K562 (cell line): Measurements from ENCODE around the gene ITSN1. TPM values are rescaled to one million over a fixed set of nuclear protein-coding genes. Genes with fewer than 3 reads are reported as not detected.

Source experiments
- ARID4B ChIP-seq: sonication (generic); formaldehyde crosslinking; IDR thresholded peaks from 2 replicates; pipeline ENCODE4 v1.8.0; 2022; ENCODE audit warnings: mild to moderate bottlenecking, missing genetic modification reagents
- ETV5 ChIP-seq: sonication (generic); formaldehyde crosslinking; IDR thresholded peaks from 2 replicates; pipeline ENCODE4 v1.4.0; 2020; ENCODE audit warnings: low read depth, mild to moderate bottlenecking, missing genetic modification reagents
- FOSL1 ChIP-seq: fragments of 200-800 bp; sonication (Bioruptor generic); conservative IDR thresholded peaks from 2 replicates; pipeline ENCODE4 v1.6.1; 2016; ENCODE audit warnings: missing genetic modification characterization, missing compliant biosample characterization
- PKNOX1 ChIP-seq: fragments of 450-650 bp; IDR thresholded peaks from 2 replicates; pipeline ENCODE4 v1.6.1; 2016
- UBTF ChIP-seq, 2 experiments: IDR thresholded peaks; 2 replicates each; pipeline ENCODE4 v1.6.1; 2012; ENCODE audit warnings: improper control_type of control experiment in 2 of 2, low read depth in 2 of 2, low read length in 2 of 2, borderline replicate concordance in 1 of 2
- WHSC1 ChIP-seq: IDR thresholded peaks from one replicate; pipeline ENCODE4 v1.6.1; 2012; ENCODE audit warnings: low read length, control low read depth, inconsistent platforms
- ZBTB40 ChIP-seq, 2 experiments: fragments of 450-650 bp in 1 of 2; sonication (generic) in 1 of 2; formaldehyde crosslinking in 1 of 2; IDR thresholded peaks; 2 replicates each; pipeline versions ENCODE4 v1.7.1 to v1.9.0; 2016 to 2022; ENCODE audit warnings: inconsistent platforms in 1 of 2, mild to moderate bottlenecking in 1 of 2, missing genetic modification reagents in 1 of 2
- ZFX ChIP-seq: sonication (generic); formaldehyde crosslinking; IDR thresholded peaks from 2 replicates; pipeline ENCODE4 v1.8.0; 2022; ENCODE audit warnings: mild to moderate bottlenecking, missing genetic modification reagents, moderate library complexity
- ZNF197 ChIP-seq: fragments of 200-800 bp; sonication (Bioruptor generic); IDR thresholded peaks from 2 replicates; pipeline ENCODE4 v1.6.1; 2016; ENCODE audit warnings: low read depth, missing genetic modification characterization, missing compliant biosample characterization
- polyA plus RNA-seq, 8 experiments: library from polyadenylated mRNA; depleted of rRNA in 4 of 8; stranded (reverse) in 5 of 8; unstranded in 3 of 8; fragments of >200 nt; fragmentation: Nextera tagmentation in 2 of 8; fragmentation: Illumina TruSeq in 1 of 8; extraction: Ambion mirVana in 2 of 8; extraction: Trizol in 1 of 8; gene quantifications; 2 replicates each; pipeline versions ENCODE4 v1.2.1 to v1.2.3, GENCODE V29; 2011 to 2014; ENCODE audit warnings: inconsistent platforms in 1 of 8, missing spikeins in 1 of 8
- total RNA-seq, 7 experiments: library from RNA; depleted of rRNA in 6 of 7; stranded (reverse); fragments of >200 nt in 6 of 7; fragmentation: Illumina TruSeq in 2 of 7; extraction: Trizol in 2 of 7; gene quantifications; 2 replicates each; pipeline versions ENCODE4 v1.2.1 to v1.2.3, GENCODE V29; 2011 to 2021; ENCODE audit warnings: low replicate concordance in 1 of 7

ITSN1 gene
- total and polyA plus RNA-seq, 9 of the 15 experiments (the other 6 are each of a cell fraction or from before 2014, with no cell fraction given): 1.1 to 12.6 (median 4.8) TPM

GRCh38 chr21:33870768-33871167 lies 228.5 kb downstream of the ITSN1 start (continued):
- no peak for TF ChIP-seq ZNF197 (CRISPR knock-in tag)
- no peak for TF ChIP-seq ARID4B (CRISPR knock-in tag)
- TF ChIP-seq WHSC1: no peak
- no peak for TF ChIP-seq UBTF (IDR thresholded peaks at IDR 0.05; ENCODE audit: borderline replicate concordance in 1 of 2, low read depth in 2 of 2, low read length in 2 of 2)
- TF ChIP-seq PKNOX1: no peak
- no peak for TF ChIP-seq ETV5 (CRISPR knock-in tag)
- TF ChIP-seq ZBTB40 (IDR thresholded peaks at IDR 0.05): no peak
- no peak for TF ChIP-seq ZBTB40 (CRISPR knock-in tag; IDR thresholded peaks at IDR 0.05)
- no peak for TF ChIP-seq FOSL1 (tag)
- no peak for TF ChIP-seq ZFX (CRISPR knock-in tag)
